DND-41 (cell line): ENCODE results near the gene SORT1.

Experiments used
- ATAC-seq: fragments of 200-7000 bp; cut with Tn5 transposase; 3 replicates; pipeline ENCODE4 v1.9.1; 2021; ENCODE audit warnings: low read depth; ENCODE audit not compliant: insufficient read depth
- DNase-seq: peaks from one replicate; pipeline ENCODE4 v3.0.0-alpha.2; 2020
- H2AFZ ChIP-seq: 2 replicates; pipeline ENCODE4 v1.6.0; 2012; ENCODE audit warnings: low read depth, low read length
- H3K27ac ChIP-seq: 2 replicates; pipeline ENCODE4 v1.5.1; 2012; ENCODE audit warnings: low read length, inconsistent platforms
- H3K27me3 ChIP-seq: fragments of 200-600 bp; sonication (generic); 2 replicates; pipeline ENCODE4 v1.6.0; 2012; ENCODE audit warnings: low read length, mild to moderate bottlenecking, inconsistent platforms; ENCODE audit not compliant: insufficient read depth, poor library complexity
- H3K36me3 ChIP-seq: 2 replicates; pipeline ENCODE4 v1.5.1; 2012; ENCODE audit warnings: low read length, inconsistent platforms; ENCODE audit not compliant: insufficient read depth
- H3K4me1 ChIP-seq: 2 replicates; pipeline ENCODE4 v1.5.1; 2012; ENCODE audit warnings: mild to moderate bottlenecking, low read length; ENCODE audit not compliant: insufficient read depth
- H3K4me2 ChIP-seq: 2 replicates; pipeline ENCODE4 v1.6.0; 2012; ENCODE audit warnings: mild to moderate bottlenecking, moderate library complexity, low read length, inconsistent platforms; ENCODE audit not compliant: insufficient read depth
- H3K4me3 ChIP-seq, 2 experiments: fragments of 200-600 bp in 1 of 2; shearing (Covaris generic) in 1 of 2; 2 replicates each; pipeline ENCODE4 v1.5.1; 2012 to 2016; ENCODE audit warnings: inconsistent platforms in 2 of 2, low read length in 2 of 2, mild to moderate bottlenecking in 2 of 2, low read depth in 1 of 2, moderate library complexity in 1 of 2
- H3K79me2 ChIP-seq: 2 replicates; pipeline ENCODE4 v1.6.0; 2012; ENCODE audit warnings: low read length, inconsistent platforms; ENCODE audit not compliant: insufficient read depth
- H3K9ac ChIP-seq: 2 replicates; pipeline ENCODE4 v1.6.0; 2012; ENCODE audit warnings: low read depth, mild to moderate bottlenecking, inconsistent platforms, low read length, moderate library complexity
- H3K9me3 ChIP-seq: 2 replicates; pipeline ENCODE4 v1.5.1; 2012; ENCODE audit warnings: low read length, moderate library complexity, mild to moderate bottlenecking, inconsistent platforms; ENCODE audit not compliant: insufficient read depth, severe bottlenecking
- H4K20me1 ChIP-seq: 2 replicates; pipeline ENCODE4 v1.6.0; 2012; ENCODE audit warnings: low read length; ENCODE audit not compliant: insufficient read depth
- CTCF ChIP-seq: IDR thresholded peaks from 2 replicates; pipeline ENCODE4 v1.5.1; 2012; ENCODE audit warnings: borderline replicate concordance, low read length, moderate library complexity, mild to moderate bottlenecking; ENCODE audit not compliant: poor library complexity, severe bottlenecking; ENCODE audit errors: extremely low read depth
- EZH2 ChIP-seq: IDR thresholded peaks from 3 replicates; pipeline ENCODE4 v1.6.1; 2012; ENCODE audit warnings: borderline replicate concordance, low read depth, mild to moderate bottlenecking, moderate library complexity, low read length, inconsistent platforms; ENCODE audit not compliant: severe bottlenecking

SORT1 gene

GRCh38 chr1:109312978-109313775 is 84.5 kb downstream of the SORT1 start:
- Histone ChIP-seq H2AFZ (no peak overlapping the region), H3K9me3 (no peaks in the 10 kb centered on the region), H3K4me2 (no peak overlapping the region), H3K36me3 (peaks cover 37% of the 10 kb centered on the region), H3K4me3 (no peak overlapping the region), H3K27me3 (no peaks in the 10 kb centered on the region), H4K20me1 (no peaks in the 10 kb centered on the region), H3K27ac (no peak overlapping the region), H3K9ac (no peak overlapping the region), H3K4me1 (no peaks in the 10 kb centered on the region), H3K79me2 (no peaks in the 10 kb centered on the region)
- ATAC-seq (no peak), DNase-seq (no peak)
- TF ChIP-seq EZH2 (no peak), CTCF (no peak)

GRCh38 chr1:109312246-109312645 is 85.5 kb downstream of the SORT1 start:
- no peak overlapping the region for H2AFZ ChIP-seq
- DNase-seq: no peak
- H3K9me3 ChIP-seq: no peaks in the 10 kb centered on the region
- H3K9ac ChIP-seq: no peak overlapping the region
- H3K4me2 ChIP-seq: no peak overlapping the region
- no peaks in the 10 kb centered on the region for H3K4me1 ChIP-seq
- H3K36me3 ChIP-seq: peaks cover 29% of the 10 kb centered on the region
- no peak overlapping the region for H3K4me3 ChIP-seq
- H3K27ac ChIP-seq: no peak overlapping the region
- H3K27me3 ChIP-seq: no peaks in the 10 kb centered on the region
- TF ChIP-seq EZH2 (no peak), CTCF (no peak)
- H3K79me2 ChIP-seq: no peaks in the 10 kb centered on the region
- H4K20me1 ChIP-seq: no peaks in the 10 kb centered on the region
- ATAC-seq: no peak

GRCh38 chr1:109309347-109309746 is 88.4 kb downstream of the SORT1 start:
- Histone ChIP-seq H3K27me3 (no peaks in the 10 kb centered on the region), H3K27ac (no peak overlapping the region), H4K20me1 (no peaks in the 10 kb centered on the region), H3K9me3 (no peaks in the 10 kb centered on the region), H3K79me2 (no peaks in the 10 kb centered on the region), H3K9ac (no peak overlapping the region), H3K4me1 (no peaks in the 10 kb centered on the region), H3K4me2 (no peak overlapping the region), H3K4me3 (no peak overlapping the region), H3K36me3 (peaks cover 10% of the 10 kb centered on the region), H2AFZ (no peak overlapping the region)
- no peak for TF ChIP-seq EZH2
- TF ChIP-seq CTCF: no peak
- DNase-seq (no peak), ATAC-seq (no peak)
